NT2/D1 (cell line): ENCODE measurements around the gene TNFSF11.

Experiments
- YY1 ChIP-seq: IDR thresholded peaks from 2 replicates; pipeline ENCODE4 v1.6.1; 2011; ENCODE audit not compliant: insufficient read length, insufficient read depth
- ZNF274 ChIP-seq: IDR thresholded peaks from 2 replicates; pipeline ENCODE4 v1.6.1; 2011; ENCODE audit warnings: mild to moderate bottlenecking, low read depth, low read length

DNA sequence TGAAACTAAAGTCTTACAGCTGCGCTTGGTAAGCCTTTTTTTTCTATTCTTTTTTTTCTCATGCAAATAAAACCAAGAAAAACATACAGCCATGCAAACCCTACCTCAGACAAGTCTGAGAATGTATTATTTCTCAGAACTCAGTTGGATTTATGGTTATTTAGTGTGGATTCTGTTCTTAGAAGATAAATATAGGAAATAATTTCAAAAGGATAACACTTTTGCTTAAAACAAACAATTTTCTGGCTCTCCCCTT lies 40.7 kb upstream of the TNFSF11 start:
- TF ChIP-seq ZNF274 = no peak
- no peak for TF ChIP-seq YY1
